HEK293 (cell line): ENCODE data around the gene SLC31A1.
"Not testable (repeated sequence)": the region's sequence is repeated elsewhere in the genome, so short reads cannot be mapped to it uniquely, and the experiment has no call there.

ENCODE experiments used
- CTCF ChIA-PET: fragments of 350-600 bp; formaldehyde crosslinking; extraction: SDS; loops from one replicate; lab custom pipeline; 2021; ENCODE audit warnings: antibody characterized with exemption; lab: Yijun Ruan, JAX
- POLR2A ChIA-PET: fragments of 300-600 bp; formaldehyde crosslinking; extraction: SDS; loops from one replicate; lab custom pipeline; 2020; ENCODE audit warnings: antibody characterized with exemption, inconsistent platforms; lab: Yijun Ruan, JAX
- H3K27ac ChIP-seq: fragments of 200-500 bp; sonication (Bioruptor generic); 2 replicates; pipeline ENCODE4 v1.5.1; 2014; ENCODE audit warnings: low read depth, low read length, control low read depth, inconsistent platforms; ENCODE audit errors: extremely low read depth
- H3K36me3 ChIP-seq, 2 experiments: fragments of 200-500 bp in 1 of 2; sonication (Bioruptor generic) in 1 of 2; 1 replicate in 1 of 2; 2 replicates in 1 of 2; pipeline ENCODE4 v1.5.1; 2014 to 2017; ENCODE audit warnings: inconsistent platforms in 2 of 2, low read length in 2 of 2; ENCODE audit not compliant: control insufficient read depth in 2 of 2, insufficient read depth in 1 of 2
- H3K4me1 ChIP-seq: fragments of 200-500 bp; sonication (Bioruptor generic); 2 replicates; pipeline ENCODE4 v1.5.1; 2014; ENCODE audit warnings: mild to moderate bottlenecking, low read length, inconsistent platforms; ENCODE audit not compliant: control insufficient read depth, insufficient read depth
- H3K4me3 ChIP-seq: 2 replicates; pipeline ENCODE4 v1.5.1; 2011; ENCODE audit warnings: low read depth, mild to moderate bottlenecking, control low read depth, low read length, moderate library complexity
- H3K9me3 ChIP-seq: fragments of 200-500 bp; sonication (Bioruptor generic); 2 replicates; pipeline ENCODE4 v1.5.1; 2014; ENCODE audit warnings: low read depth, low read length, inconsistent platforms; ENCODE audit not compliant: control insufficient read depth, insufficient read depth
- EGR2 ChIP-seq: fragments of 450-650 bp; formaldehyde crosslinking; IDR thresholded peaks from 2 replicates; pipeline ENCODE4 v1.5.1; 2016; ENCODE audit warnings: low read depth, missing biosample characterization, missing genetic modification characterization
- GFI1B ChIP-seq: fragments of 450-650 bp; formaldehyde crosslinking; IDR thresholded peaks from 2 replicates; pipeline ENCODE4 v1.5.1; 2016; ENCODE audit warnings: missing biosample characterization, missing genetic modification characterization
- INSM2 ChIP-seq: fragments of 450-650 bp; formaldehyde crosslinking; IDR thresholded peaks from 2 replicates; pipeline ENCODE4 v1.5.1; 2016; ENCODE audit warnings: missing biosample characterization, missing genetic modification characterization
- KLF17 ChIP-seq: fragments of 450-650 bp; formaldehyde crosslinking; IDR thresholded peaks from 2 replicates; pipeline ENCODE4 v1.5.1; 2016; ENCODE audit warnings: missing biosample characterization, missing genetic modification characterization
- KLF9 ChIP-seq: fragments of 450-650 bp; formaldehyde crosslinking; IDR thresholded peaks from 2 replicates; pipeline ENCODE4 v1.5.1; 2016; ENCODE audit warnings: missing biosample characterization, missing genetic modification characterization, low read depth
- SCRT1 ChIP-seq: fragments of 450-650 bp; formaldehyde crosslinking; IDR thresholded peaks from 2 replicates; pipeline ENCODE4 v1.5.1; 2016; ENCODE audit warnings: missing biosample characterization, missing genetic modification characterization, borderline replicate concordance
- ZBTB20 ChIP-seq: fragments of 450-650 bp; formaldehyde crosslinking; IDR thresholded peaks from 2 replicates; pipeline ENCODE4 v1.5.1; 2016; ENCODE audit warnings: missing biosample characterization, missing genetic modification characterization
- ZFP37 ChIP-seq: fragments of 450-650 bp; formaldehyde crosslinking; IDR thresholded peaks from 2 replicates; pipeline ENCODE4 v1.5.1; 2016; ENCODE audit warnings: missing biosample characterization, missing genetic modification characterization
- ZNF10 ChIP-seq: fragments of 450-650 bp; formaldehyde crosslinking; IDR thresholded peaks from 2 replicates; pipeline ENCODE4 v1.5.1; 2017; ENCODE audit warnings: missing biosample characterization, missing genetic modification characterization
- ZNF140 ChIP-seq: fragments of 450-650 bp; formaldehyde crosslinking; IDR thresholded peaks from 2 replicates; pipeline ENCODE4 v1.5.1; 2016; ENCODE audit warnings: missing biosample characterization, missing genetic modification characterization
- ZNF148 ChIP-seq: fragments of 450-650 bp; formaldehyde crosslinking; IDR thresholded peaks from 2 replicates; pipeline ENCODE4 v1.5.0; 2017; ENCODE audit warnings: missing biosample characterization, missing genetic modification characterization, borderline replicate concordance
- ZNF18 ChIP-seq: fragments of 450-650 bp; formaldehyde crosslinking; IDR thresholded peaks from 2 replicates; pipeline ENCODE4 v1.5.1; 2016; ENCODE audit warnings: missing biosample characterization, missing genetic modification characterization
- ZNF223 ChIP-seq: fragments of 450-650 bp; formaldehyde crosslinking; IDR thresholded peaks from 2 replicates; pipeline ENCODE4 v1.5.1; 2016; ENCODE audit warnings: missing biosample characterization, missing genetic modification characterization
- ZNF24 ChIP-seq: fragments of 450-650 bp; formaldehyde crosslinking; IDR thresholded peaks from 2 replicates; pipeline ENCODE4 v1.5.1; 2016; ENCODE audit warnings: missing biosample characterization, missing genetic modification characterization
- ZNF391 ChIP-seq: fragments of 450-650 bp; formaldehyde crosslinking; IDR thresholded peaks from 2 replicates; pipeline ENCODE4 v1.5.1; 2016; ENCODE audit warnings: low read depth, missing biosample characterization, missing genetic modification characterization, borderline replicate concordance
- ZNF48 ChIP-seq: fragments of 450-650 bp; formaldehyde crosslinking; IDR thresholded peaks from 2 replicates; pipeline ENCODE4 v1.5.1; 2016; ENCODE audit warnings: missing biosample characterization, missing genetic modification characterization
- ZNF513 ChIP-seq: fragments of 450-650 bp; IDR thresholded peaks from 2 replicates; pipeline ENCODE4 v1.5.1; 2018; ENCODE audit warnings: missing biosample characterization, missing genetic modification characterization
- ZNF777 ChIP-seq: fragments of 450-650 bp; formaldehyde crosslinking; IDR thresholded peaks from 2 replicates; pipeline ENCODE4 v1.5.1; 2017; ENCODE audit warnings: missing biosample characterization, missing genetic modification characterization, borderline replicate concordance
- ZNF785 ChIP-seq: fragments of 450-650 bp; formaldehyde crosslinking; IDR thresholded peaks from 2 replicates; pipeline ENCODE4 v1.5.1; 2016; ENCODE audit warnings: missing biosample characterization, missing genetic modification characterization

The SLC31A1 gene

GRCh38 chr9:113293285-113293878 lies 72.0 kb downstream of the SLC31A1 start:
- Histone ChIP-seq H3K4me1 (no peaks in the 10 kb centered on the region), H3K9me3 (no peaks in the 10 kb centered on the region), H3K36me3 (peaks cover 29 to 57% of the 10 kb centered on the region in 2 experiments), H3K27ac (no peak overlapping the region), H3K4me3 (no peak overlapping the region)
- CTCF ChIA-PET: no interaction called here
- POLR2A ChIA-PET: no interaction called here
- TF ChIP-seq ZNF513 (tag by site-specific recombination) (no peak), ZNF223 (tag by site-specific recombination) (no peak), KLF17 (tag by site-specific recombination) (no peak), ZNF391 (tag by site-specific recombination) (no peak), ZNF48 (tag by site-specific recombination) (no peak), SCRT1 (no peak), ZFP37 (tag by site-specific recombination) (no peak), KLF9 (tag by site-specific recombination) (no peak), ZBTB20 (no peak), GFI1B (tag by site-specific recombination) (no peak), ZNF140 (tag by site-specific recombination) (no peak), ZNF785 (tag by site-specific recombination) (no peak), ZNF24 (tag by site-specific recombination) (no peak), ZNF10 (tag by site-specific recombination) (no peak), INSM2 (no peak)

- POLR2A ChIA-PET: interaction anchor here (0.9 to 2.0 kb wide), 3 partner anchors 21 to 81 kb away, joined by 3 to 7 read pairs (median 4); partner anchors contain the start of genes CDC26, FKBP15, HDHD3 and PRPF4
- CTCF ChIA-PET: interaction anchor here (0.8 to 2.6 kb wide), 5 partner anchors 10 to 105 kb away, joined by 3 to 8 read pairs (median 4); partner anchors contain the start of gene ALAD
- not testable (repeated sequence) for H3K4me1 ChIP-seq, H3K9me3 ChIP-seq, H3K4me3 ChIP-seq, H3K27ac ChIP-seq
- H3K36me3 ChIP-seq: peaks cover 11 to 28% of the 10 kb centered on the region in 2 experiments; a peak in 2 of 3 replicates
Measured at GRCh38 chr9:113296247-113296646, 74.9 kb downstream of the SLC31A1 start.

GRCh38 chr9:113296796-113297558 lies 75.6 kb downstream of the SLC31A1 start:
- Histone ChIP-seq H3K27ac (no peak overlapping the region), H3K4me1 (no peaks in the 10 kb centered on the region), H3K36me3 (peaks cover 9 to 21% of the 10 kb centered on the region in 2 experiments; a peak in 2 of 3 replicates), H3K9me3 (no peaks in the 10 kb centered on the region), H3K4me3 (no peak overlapping the region)
- CTCF ChIA-PET: interaction anchor here (0.6 to 2.6 kb wide), 3 partner anchors 11 to 365 kb away, joined by 3 to 8 read pairs (median 4); no protein-coding TSS in a partner anchor
- POLR2A ChIA-PET: interaction anchor here (0.9 to 1.1 kb wide), 2 partner anchors 76 to 80 kb away, joined by 3 to 4 read pairs; partner anchors contain the start of genes FKBP15, HDHD3 and SLC31A1
- TF ChIP-seq ZNF148 (no peak), ZNF777 (no peak), INSM2 (no peak), EGR2 (tag by site-specific recombination) (no peak), ZNF18 (tag by site-specific recombination) (no peak), KLF9 (tag by site-specific recombination) (no peak), ZNF10 (tag by site-specific recombination) (no peak)
